COR-L47 (cell line): ENCODE data around the gene FIBCD1.
"Not testable (repeated sequence)": the region's sequence is repeated elsewhere in the genome, so short reads cannot be mapped to it uniquely, and the experiment has no call there.

Experiments used
- DNase-seq: peaks from one replicate; lab custom pipeline; 2025; lab: John Stamatoyannopoulos, UW

The FIBCD1 gene

DNA sequence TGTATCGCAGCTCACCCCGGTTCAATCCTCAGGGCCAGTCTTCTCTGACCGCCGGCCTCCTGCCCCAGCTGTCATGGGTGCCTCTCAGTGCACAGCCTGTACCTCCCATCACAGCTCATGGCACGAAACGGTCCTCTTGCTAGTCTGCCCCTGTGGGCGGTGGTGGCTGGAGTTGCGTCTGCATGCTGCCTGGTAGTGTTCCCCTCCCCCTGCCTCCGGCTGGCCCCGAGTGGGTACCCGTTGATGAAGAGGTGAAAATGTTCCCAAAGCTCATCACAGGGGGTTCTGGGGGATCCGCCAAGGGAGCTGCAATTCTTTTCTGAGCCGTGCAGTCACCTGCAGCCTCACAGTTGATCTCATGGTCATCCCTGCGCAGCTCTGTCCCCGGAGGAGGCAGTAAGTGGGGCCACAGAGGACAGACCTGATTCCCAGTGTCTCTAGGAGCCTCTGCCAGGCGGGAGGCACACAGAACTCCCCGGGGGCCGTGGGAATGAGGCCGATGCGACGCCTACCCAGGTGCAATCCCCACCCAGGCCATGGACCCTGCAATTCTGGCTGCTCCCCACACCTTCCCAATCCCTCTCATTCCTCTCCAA is 34.7 kb upstream of the FIBCD1 start:
- no peak for DNase-seq

DNA sequence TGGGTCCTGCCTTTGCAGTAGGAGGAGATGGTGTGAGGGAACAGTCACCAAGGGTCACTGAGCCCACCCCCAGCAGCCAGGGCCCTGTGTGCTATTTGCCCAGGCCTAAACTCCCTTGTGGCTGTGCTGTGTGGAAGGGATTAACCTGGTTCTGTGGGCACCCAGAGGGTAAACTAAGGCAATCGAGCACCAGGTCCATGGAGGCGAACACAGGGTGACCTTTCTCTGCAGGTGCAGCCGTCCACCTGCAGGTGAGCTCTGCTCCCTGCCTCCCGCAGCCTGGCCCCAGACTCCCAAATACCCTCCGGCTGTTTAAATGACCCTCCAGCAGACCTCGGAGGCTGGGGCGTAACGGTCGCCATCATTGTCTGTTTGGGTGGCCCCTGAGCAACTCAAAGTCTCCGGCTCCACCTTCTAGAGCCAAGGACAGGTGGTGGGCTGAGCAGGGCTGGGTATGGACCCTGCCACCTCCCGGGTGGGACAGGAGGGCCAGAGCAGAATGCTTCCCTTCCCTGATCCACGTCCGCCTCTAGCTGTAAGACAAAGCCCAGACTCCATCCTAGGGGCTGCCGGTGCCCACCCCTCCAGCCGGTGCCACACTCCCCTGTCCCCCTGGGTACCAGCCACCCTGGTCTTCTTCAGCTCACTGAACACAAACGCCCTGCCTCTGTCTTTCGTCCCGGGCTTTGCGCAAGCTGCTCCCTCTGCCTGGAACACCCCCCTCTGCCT is 34.1 kb upstream of the FIBCD1 start:
- no peak for DNase-seq

DNA sequence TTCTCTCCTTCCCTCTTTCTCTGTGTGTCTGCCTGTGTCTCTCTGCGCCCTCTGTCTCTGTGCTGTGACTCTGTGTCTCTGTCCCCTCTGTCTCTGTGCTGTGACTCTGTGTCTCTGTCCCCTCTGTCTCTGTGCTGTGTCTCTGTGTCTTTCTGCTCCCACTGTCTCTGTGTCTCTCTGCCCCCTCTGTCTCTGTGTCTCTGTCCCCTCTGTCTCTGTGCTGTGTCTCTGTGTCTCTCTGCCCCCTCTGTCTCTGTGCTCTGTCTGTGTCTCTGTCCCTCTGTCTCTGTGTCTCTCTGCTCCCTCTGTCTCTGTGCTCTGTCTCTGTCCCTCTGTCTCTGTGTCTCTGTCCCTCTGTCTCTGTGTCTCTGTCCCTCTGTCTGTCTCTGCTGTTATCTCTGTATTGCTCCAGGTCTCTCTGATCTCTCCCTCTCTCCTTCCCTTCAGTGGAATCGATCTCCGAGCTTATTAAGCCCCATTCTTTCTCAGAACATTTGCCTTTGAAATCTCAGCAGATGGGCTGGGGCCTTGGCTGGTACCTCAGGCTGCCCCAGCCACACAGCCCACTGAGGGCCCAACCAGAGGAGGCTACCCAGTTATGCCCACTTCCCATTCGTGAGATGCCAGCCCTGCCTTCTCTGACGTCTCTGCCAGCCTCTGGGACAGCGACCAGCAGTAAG is 33.4 kb upstream of the FIBCD1 start:
- DNase-seq = no peak

DNA sequence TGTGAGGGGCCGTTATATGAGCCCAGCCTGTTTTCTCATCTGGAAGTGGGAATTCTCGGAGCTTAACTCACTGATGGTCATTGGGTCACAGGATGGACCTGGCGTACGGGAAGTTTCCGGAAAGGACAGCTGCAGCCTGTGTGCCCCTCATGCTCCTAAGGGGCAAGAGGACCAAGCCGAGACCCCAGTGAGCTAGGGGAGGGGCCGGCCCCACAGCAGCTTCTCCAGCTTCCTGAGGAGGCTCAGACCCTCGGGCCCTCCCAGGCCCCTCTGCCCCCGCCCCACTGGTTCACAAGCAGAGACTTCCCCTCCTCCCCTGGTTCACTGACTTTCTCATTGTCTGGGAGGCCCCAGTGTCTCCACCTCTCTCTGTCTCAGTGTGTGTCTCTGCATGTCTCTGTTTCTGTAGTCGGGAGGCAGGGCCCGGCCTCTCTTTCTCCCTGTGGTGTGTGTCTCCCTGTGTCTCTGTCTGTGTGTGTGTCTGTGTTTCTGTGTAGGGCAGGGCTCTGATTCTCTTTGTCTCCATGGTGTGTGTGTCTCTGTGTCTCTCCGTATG is 32.3 kb upstream of the FIBCD1 start:
- no peak for DNase-seq

DNA sequence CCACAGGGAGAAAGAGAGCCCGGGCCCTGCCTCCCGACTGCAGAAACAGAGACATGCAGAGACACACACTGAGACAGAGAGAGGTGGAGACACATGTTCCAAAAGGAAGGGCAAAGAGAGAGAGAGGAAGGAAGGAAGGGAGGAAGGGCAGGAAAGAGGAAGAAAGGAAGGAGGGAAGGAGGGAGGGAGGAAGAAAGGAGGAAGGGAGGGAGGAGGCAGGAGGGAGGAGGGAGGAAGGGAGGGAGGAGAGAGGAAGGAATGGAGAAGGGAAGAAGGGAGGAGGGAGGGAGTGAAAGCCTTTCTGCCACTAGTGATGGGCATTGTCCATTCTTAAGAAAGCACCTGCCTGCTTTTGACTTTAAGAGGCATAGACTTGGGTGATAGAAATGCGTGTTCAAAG is 31.8 kb upstream of the FIBCD1 start:
- no peak for DNase-seq

DNA sequence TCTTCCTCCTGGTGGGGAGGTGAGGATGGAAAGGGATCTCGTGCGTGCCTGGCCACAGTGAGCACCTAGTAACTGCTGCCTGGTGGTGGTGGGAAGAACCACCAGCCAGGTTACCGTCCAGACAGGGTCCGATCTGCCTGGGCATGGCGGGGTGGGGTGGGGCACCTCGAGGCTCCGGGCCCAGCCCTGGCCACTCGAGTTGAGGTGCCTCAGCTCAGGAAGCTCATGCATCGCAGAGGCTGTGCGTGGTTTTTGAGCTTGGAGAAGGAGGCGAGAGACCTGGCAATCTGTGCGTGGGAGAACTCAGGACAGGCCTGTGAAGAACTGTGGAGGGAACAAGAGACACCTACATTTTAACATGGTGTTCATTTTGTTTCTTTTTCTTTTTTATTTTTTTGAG is 31.0 kb upstream of the FIBCD1 start:
- DNase-seq = no peak

DNA sequence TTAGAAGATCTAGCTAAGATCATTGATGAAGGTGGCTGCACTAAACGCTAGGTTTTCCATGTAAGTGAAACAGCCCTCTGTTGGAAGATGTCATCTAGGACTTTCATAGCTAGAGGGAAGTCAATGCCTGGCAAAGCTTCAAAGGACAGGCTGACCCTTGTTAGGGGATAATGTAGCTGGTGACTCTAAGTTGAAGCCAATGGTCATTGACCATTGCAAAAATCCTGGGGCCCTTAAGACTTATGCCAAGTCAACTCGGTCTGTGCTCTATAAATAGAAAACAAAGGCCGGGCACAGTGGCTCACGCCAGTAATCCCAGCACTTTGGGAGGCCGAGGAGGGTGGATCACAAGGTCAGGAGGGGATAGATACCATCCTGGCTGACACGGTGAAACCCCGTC is 26.6 kb upstream of the FIBCD1 start:
- DNase-seq = no peak

DNA sequence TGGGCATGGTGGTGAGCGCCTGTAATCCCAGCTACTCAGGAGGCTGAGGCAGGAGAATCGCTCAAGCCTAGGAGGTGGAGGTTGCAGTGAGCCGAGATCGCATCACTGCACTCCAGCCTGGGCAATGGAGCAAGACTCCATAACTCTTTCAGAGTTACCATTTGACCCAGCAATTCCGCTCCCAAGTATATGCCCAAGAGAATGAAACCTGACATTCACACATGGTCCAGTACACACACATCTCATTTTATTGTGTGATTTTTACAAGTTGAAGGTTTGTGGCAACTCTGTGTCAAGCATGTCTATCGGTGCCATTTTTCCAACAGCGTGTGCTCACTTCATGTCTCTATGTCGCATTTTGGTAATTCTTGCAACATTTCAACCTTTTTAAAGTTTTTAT is 24.9 kb upstream of the FIBCD1 start:
- no peak for DNase-seq

DNA sequence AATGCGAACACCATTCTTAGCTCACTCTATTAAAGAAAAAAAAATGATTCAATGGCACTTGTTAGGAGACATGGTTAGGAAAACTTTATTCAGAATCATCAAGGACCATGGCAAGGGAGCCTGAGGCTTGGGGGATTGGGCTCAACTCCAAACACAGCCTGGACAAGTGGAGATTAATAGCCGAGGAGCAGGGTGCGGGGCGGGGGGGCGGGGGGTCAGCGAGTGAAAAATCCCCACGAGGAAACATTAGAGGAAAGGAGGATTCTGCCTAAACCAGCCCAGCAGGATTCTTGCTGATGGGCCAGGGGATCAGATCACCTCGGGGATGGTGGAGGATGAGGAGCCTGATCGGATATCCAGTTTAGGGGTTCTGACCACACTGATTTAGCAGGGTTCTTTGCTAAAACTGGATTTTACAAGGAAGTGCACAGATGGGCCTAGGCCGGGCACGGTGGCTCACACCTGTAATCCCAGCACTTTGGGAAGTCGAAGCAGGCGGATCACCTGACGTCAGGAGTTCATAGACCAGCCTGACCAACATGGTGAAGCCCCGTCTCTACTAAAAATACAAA is 24.4 kb upstream of the FIBCD1 start:
- DNase-seq = no peak

DNA sequence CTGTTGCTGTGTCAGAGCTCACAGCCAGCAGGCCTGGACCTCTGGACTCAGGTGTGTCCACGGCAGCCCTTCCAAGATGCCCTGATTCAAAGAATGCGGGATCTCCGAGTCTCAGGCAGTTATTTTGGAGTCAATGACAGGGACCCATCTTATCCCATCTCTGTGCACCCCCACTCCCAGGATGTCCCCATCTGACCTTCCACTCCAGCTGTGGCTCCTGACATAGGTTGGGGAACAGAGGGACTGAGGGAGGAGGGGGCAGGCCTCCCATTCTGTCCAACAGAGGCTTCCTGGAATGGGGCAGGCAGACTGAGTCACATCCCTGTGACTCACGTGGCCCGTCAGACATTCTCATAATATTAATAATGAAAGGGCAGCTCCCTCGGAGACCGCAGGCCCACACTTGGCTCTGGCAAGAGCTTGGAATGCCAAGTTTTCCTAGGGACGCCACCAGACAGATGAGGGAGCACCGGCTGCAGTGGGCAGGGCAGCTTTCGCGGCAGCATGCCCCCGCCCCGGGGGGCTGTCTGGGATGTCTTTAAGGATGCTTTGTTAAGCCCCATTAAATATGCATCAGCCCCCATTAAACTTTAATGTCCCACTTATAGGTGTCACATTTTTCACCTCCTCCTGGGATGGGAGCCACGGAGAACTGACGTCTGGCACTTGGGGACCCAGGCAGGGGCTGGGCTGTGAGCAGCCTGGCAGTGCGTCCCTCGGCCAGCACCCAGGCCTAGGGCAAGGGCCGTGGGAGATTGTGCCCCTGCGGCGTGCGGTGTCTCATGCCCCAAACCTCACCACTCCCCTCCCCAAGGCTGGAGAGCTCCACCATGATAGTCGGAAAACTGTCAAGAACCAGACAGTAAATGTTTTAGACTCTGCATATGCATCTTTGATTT is 23.6 kb upstream of the FIBCD1 start:
- DNase-seq = no peak

DNA sequence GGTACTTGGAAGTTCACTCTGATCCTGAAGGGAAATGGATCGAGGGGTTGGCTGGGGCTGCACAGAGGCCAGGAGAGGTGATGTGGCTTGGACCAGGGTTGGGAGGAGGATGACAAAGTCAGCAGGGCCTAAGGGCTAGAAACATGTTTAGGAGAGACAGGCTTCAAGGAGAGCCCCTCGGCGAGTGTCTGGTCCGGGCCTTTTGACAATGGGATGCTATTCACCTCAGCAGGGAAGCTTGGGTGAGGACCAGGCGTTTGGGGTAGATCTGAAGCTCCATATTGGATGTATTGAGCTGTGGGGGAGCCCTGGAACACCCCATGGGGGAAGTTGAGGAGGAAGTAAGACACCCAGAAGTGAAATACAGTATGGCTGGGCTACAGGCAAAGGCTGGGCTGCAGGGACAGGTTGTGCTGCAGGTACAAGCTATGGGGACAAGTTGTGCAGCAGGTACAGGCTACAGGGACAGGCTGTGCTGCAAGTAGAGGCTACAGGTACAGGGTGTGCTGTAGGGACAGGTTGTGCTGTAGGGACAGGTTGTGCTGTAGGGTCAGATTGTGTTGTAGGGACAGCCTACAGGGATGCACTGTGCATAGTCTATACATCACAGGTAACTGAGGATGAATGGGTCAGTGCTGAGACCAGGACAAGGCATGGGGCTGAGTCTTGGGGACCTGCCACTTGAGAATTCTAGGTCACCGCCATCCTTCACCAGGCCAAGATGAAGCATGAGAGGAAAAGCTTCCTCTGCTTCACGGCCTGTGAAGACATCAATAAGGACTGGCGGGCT is 22.7 kb upstream of the FIBCD1 start:
- no peak for DNase-seq

DNA sequence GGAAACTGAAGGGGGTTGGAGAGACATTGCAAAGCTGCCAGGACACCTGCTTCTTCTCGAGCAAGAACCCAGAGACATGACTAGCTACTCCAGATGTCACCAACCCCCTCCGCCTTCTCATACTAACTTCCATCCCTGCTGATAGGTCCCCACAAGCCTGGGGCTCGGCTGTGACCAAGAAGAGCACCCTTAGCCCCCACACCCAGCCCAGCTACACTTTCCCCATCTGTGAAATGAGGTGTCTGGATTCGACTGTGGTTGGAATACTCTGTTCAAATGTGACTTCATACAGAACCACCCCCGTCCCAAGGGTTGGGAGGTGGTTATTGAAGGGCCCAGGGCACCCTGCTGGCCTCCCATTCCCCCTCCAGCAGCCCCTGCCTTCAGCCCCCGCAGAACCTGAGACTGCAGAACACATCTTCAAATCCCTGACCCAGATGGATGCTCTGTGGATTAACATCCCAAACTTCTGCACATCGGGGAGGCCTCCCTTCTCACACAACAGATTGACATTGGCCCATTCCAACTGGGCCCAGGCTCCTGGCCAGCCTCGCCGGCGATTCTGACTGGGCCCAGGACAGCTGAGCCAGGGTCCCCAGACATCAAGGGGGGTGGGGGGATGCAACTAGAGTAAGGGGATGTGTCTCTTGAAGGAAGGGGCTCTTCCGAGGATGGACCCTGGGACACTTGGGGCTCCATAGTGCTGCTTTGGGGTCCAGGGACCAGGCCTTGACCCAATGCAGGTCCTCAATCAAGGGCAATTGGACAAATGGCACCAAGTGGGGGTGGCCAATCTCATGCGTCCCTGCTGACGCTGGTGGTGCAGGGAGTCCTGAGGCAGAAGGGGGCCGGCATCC is 21.7 kb upstream of the FIBCD1 start:
- no peak for DNase-seq

DNA sequence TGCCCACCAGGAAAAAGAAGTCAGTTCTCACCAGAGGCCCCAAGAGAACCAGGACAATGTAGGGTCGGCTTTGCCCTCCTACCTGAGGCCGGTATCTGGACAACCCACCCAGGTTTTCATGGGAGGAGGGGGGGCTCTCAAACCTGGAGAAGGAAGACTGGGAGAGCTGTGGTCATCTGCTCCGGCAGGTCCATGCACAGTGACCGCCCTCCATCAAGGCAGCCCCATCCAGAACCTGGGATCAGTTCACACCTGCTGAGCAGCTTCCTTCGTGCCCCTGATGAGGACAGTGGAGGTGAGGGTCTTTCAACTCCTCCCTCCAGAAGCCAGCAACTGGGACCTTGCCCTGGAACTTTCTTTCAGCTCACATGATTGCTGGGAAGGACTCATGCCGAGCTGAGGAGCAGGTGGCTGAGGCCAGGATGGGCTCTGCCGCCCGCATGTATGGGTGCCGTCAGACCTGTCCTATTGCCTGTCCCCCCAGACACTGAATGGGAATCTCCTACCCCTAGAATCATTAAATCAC is 20.8 kb upstream of the FIBCD1 start:
- DNase-seq = no peak

DNA sequence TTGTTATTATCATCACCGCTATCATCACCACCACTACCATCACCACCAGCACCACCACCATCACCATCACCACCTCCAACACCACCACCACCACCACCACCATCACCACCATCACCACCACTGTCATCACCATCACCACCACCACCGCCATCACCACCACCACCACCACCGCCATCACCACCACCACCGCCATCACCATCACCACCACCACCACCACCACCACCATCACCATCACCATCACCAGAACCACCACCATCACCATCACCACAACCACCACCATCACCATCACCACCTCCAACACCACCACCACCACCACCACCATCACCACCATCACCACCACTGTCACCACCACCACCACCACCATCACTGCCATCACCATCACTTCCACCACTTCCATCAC is 19.5 kb upstream of the FIBCD1 start:
- not testable (repeated sequence) for DNase-seq

DNA sequence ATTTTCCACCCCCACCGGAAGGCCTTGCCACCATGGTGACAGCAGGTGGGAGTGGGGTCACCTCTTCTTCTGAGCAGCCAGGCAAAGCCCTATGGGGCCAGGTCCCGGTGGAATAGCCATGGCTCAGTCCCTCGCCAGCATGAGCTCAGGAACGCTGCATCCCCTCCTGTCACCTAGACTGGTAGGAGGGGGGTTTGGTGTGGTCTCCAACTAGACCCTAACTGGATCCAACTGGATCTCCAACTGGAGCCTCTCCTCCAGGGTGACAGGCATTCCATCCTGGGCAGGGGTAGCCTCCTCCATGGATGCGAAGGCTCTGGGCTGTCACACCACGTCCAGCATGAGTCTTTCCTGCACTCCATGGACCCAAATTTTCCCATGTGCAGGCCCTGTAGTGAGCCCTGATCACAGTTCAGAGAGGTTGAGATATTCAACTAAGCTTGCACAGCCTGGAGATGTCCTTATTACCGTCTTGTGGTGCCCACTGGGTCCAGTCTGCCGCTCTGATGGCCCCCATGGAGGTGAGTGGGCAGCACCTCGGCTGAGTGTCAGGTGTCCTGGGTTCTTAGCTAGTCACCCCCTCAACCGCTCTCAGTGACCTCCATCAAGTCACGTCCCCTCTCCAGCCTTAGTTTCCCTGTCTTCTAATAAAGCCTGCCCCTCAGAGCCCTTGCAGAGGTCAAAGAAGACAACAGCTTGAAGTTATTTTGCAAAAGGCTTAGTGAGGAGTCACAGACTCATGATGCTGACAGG is 18.6 kb upstream of the FIBCD1 start:
- no peak for DNase-seq

DNA sequence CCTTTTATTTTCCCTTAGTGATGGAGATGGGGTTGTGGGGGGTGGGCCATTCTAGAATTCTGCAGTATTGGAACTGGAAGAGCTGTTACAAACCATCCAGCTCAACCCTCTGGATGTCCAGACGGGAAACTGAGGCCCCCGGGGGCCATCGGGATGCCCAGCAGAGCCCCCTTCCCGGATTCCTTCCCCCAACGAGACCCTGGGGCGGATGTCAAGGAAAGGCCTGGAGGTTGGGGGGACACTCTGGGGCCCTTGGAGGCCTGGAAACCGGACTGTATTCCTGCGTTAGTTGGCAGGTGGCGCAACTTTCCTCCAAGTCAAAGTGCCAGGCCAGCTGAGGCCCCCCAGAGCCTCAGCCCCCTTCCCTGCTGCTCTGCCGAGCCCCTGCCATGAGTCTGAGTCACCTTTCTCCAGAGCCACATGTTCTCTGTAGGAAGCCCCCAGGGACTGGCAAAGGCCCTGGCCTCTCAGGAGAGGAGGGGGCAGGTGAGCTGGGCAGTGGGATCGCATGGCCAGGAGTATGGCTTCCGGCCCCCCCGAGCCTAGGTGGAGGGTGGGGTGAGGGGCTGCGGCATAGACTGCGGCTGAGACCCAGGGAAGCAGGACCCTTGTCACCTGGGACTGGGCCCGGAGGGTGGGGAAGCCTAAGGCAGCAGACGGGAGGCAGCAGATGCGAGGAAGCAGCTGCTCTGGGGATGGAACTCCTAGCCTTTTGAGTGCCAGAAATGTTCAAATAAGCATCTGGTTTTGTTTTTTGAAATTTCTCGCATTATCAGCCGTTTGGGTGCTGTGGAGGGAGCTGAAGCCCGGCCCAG is 17.8 kb upstream of the FIBCD1 start:
- DNase-seq = no peak

DNA sequence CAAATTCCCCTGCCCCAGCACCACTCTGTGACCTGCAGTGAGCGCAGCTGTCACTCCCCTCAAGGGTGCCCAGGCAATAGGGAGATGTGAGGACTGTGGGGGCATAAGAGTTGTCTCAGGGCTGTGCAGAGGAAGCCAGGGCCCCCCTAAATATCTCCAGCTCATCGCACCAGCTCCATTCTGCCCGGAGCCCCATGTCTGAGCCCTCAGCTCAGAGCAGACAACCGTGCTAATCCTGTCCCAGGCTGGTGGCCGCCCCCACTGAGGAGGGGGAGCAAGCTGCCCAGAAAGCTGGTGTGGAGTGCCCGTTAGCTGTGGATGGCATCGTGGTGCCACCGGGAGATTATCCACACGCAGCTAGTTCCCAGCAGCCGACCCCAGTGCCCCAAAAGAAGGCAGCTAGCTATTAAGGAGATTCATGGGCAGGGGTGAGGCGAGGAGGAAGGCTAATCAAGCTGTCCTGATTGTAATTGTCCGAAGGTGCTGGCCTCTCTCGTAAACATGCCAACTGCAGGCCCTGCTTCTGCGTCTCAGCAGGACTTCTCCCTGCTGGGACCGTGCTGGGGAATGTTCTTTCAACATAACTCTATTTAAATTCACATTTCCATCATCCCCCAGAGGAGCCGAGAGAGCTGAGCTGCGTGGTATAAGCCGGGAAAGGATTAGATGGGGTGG is 17.0 kb upstream of the FIBCD1 start:
- no peak for DNase-seq

DNA sequence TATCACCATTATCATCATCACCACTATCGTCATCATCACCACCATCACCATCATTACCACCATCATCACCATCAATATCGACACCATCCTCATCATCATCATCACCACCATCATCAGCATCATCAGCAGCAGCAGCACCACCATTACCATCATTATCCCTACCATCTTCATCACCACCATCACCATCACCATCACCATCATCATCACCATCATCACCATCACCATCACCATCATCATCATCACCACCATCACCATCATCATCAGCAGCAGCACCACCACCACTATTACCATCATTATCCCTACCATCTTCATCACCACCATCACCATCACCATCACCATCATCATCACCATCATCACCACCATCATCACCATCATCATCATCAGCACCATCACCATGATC is 15.9 kb upstream of the FIBCD1 start:
- not testable (repeated sequence) for DNase-seq
